ENCODE results near the gene ERFL.

DNA sequence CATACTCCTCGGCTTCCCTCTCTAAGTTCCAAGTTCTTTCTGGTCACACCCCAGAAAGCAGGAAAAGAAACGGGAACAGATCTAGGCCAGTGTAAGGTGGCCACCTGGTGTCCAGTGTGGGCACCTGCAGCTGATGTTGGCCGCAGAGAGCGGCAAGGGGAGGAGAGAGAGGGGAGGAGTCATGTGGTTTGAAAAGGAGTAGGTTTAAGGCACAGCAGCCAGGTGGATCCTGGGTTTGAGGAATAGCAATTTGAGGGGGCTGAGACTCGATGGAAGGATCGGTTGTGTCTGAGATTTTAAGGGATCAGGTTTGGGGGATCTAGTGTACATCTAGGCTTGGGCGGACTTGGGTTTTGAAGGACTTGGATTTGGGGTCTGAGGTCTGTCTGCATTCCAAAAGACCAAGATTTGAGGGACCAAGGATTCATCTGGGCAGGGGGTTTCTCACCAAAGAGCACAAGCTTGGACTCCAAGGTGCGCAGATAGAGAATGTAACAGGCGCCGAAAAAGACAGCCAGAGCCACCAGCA lies 29.7 kb upstream of the ERFL start:
- TF ChIP-seq, protein P1, sequence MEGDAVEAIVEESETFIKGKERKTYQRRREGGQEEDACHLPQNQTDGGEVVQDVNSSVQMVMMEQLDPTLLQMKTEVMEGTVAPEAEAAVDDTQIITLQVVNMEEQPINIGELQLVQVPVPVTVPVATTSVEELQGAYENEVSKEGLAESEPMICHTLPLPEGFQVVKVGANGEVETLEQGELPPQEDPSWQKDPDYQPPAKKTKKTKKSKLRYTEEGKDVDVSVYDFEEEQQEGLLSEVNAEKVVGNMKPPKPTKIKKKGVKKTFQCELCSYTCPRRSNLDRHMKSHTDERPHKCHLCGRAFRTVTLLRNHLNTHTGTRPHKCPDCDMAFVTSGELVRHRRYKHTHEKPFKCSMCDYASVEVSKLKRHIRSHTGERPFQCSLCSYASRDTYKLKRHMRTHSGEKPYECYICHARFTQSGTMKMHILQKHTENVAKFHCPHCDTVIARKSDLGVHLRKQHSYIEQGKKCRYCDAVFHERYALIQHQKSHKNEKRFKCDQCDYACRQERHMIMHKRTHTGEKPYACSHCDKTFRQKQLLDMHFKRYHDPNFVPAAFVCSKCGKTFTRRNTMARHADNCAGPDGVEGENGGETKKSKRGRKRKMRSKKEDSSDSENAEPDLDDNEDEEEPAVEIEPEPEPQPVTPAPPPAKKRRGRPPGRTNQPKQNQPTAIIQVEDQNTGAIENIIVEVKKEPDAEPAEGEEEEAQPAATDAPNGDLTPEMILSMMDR (IDR thresholded peaks at IDR 0.05; ENCODE audit: low read length) = peak; percentile 93
- no peak for TF ChIP-seq EZH2 (IDR thresholded peaks at IDR 0.05; ENCODE audit: borderline replicate concordance, low read length)

All from OCI-LY1 (cell line).